ENCODE measurements around the gene TRIM5.

GRCh38 chr11:5679811-5680210, 5.1 kb downstream of the TRIM5 start:
- TF ChIP-seq CTCF (IDR thresholded peaks at IDR 0.05) (no peak), POLR2A (IDR thresholded peaks at IDR 0.05) (no peak)

Data from testis (tissue), 2 donors.